Measurements from ENCODE around the gene CLEC4F. TPM values are rescaled to one million over a fixed set of nuclear protein-coding genes. Genes with fewer than 3 reads are reported as not detected.

CLEC4F gene
- total RNA-seq, 2 donors from 2014 or later = 0.54 TPM; not detected in 1

DNA sequence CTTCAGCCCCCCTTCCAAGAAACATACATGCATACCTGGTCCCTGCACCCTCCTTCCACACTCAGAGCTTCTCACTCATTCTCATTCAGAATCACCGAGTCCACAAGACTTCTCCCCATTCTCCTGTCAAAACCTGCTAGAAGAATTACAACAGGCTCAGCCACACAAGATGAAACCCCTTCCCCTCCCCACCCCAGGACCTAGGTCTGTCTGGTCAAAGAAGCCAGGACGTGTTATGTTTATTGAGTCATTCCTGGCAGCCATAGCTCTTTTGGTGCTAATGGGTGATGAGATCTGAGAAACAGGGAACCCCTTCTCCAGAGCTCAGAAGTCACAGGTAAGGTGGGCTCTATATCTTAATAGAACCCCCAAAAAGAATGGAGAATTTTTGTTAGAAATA is 50.9 kb downstream of the CLEC4F start:
- Histone ChIP-seq H3K27me3 (replicated peaks; ENCODE audit: insufficient read depth) (peaks cover 10% of the 10 kb centered on the region), H3K36me3 (no peaks in the 10 kb centered on the region), H3K27ac (no peak overlapping the region), H3K4me1 (ENCODE audit: control insufficient read depth in 1 of 2, low read depth in 2 of 2) (peaks cover 15 to 16% of the 10 kb centered on the region in 2 donors), H3K4me3 (no peak overlapping the region), H3K9me3 (no peaks in the 10 kb centered on the region)
- TF ChIP-seq, protein P1, sequence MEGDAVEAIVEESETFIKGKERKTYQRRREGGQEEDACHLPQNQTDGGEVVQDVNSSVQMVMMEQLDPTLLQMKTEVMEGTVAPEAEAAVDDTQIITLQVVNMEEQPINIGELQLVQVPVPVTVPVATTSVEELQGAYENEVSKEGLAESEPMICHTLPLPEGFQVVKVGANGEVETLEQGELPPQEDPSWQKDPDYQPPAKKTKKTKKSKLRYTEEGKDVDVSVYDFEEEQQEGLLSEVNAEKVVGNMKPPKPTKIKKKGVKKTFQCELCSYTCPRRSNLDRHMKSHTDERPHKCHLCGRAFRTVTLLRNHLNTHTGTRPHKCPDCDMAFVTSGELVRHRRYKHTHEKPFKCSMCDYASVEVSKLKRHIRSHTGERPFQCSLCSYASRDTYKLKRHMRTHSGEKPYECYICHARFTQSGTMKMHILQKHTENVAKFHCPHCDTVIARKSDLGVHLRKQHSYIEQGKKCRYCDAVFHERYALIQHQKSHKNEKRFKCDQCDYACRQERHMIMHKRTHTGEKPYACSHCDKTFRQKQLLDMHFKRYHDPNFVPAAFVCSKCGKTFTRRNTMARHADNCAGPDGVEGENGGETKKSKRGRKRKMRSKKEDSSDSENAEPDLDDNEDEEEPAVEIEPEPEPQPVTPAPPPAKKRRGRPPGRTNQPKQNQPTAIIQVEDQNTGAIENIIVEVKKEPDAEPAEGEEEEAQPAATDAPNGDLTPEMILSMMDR (IDR thresholded peaks at IDR 0.05) = no peak
- ATAC-seq (ENCODE audit: insufficient number of reproducible peaks, low FRiP score, low read depth) (no peak), DNase-seq (ENCODE audit: low spot score) (no peak)

DNA sequence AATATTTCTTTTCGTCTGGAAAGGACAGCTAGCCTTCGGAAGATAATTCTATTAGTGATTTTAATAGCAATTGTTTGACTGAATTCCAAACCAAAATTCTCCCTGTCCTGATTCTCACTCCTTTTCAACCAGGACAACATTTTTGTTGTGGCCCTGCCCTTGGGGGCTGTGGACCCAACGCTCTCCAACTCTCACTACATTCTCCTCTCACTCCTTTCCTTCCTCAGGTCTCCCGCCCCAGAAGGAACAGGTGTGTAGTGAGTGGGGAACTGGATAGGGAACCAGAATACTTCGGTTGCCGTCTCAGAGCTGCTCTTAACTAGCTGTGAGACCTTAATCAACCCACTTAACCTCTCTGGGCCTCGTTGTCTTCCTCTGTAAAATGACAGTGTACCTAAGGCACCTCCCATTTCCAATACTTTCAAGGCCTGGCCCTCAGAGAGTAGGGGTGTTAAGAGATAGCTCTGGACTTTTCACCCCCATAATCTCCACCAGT is 51.8 kb downstream of the CLEC4F start:
- Histone ChIP-seq H3K9me3 (no peaks in the 10 kb centered on the region), H3K4me3 (no peak overlapping the region), H3K36me3 (no peaks in the 10 kb centered on the region), H3K27me3 (replicated peaks; ENCODE audit: insufficient read depth) (peaks cover 10% of the 10 kb centered on the region), H3K27ac (no peak overlapping the region), H3K4me1 (ENCODE audit: control insufficient read depth in 1 of 2, low read depth in 2 of 2) (peaks cover 15 to 16% of the 10 kb centered on the region in 2 donors)
- no peak for ATAC-seq (ENCODE audit: insufficient number of reproducible peaks, low FRiP score, low read depth)
- no peak for DNase-seq (ENCODE audit: low spot score)
- TF ChIP-seq, protein P1 (IDR thresholded peaks at IDR 0.05) = no peak

DNA sequence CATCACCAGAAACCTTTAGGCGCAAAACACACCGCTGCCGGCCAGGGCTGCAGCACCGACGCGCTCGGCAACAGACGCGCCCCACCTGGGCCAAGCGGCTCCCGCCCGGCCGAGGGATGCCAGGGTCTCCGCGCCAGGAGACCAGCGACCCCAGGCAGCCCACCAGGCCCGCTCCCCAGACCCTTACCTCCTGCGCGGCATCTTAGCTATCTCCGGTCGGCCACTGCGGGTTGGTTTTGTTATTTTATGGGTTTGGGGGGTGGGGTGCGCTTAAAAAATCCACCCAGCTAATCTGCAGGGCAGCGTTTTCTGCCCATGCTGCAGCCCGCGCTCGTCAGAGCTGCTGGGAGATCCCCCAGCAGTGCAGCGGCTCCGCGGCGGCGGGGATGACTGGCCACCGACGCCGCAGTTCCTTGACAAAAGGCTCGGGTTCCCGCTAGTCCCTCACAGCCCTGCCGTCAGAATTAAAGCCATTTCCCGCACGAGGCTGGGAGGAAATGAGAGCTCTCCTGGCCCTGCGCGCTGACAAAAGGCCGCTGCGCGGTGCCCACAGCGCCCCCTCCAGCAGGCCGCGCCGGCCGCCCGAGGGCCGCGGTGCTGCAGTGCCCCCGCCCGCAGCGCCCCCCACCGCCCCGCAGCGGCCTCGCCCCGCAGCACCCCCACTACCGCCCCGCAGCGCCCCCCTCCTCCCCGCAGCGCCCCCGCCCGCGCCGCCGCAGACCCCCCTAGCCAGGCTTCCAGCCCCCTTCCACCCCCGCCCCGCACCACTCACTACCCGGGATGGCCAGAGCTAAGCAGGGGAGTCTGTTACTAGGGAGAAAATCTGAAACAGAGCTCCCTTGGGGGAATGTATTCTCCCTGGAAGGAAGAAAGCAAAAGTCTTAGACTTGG is 52.5 kb downstream of the CLEC4F start, which contains the start of gene ADD2:
ADD2 (minus strand) TSS at position 502 of the 891 bp plus-strand sequence. CDS start 61,792 bp downstream, outside the sequence.
- DNase-seq (ENCODE audit: low spot score) (no peak), ATAC-seq (ENCODE audit: insufficient number of reproducible peaks, low FRiP score, low read depth) (no peak)
- Histone ChIP-seq H3K4me1 (ENCODE audit: control insufficient read depth in 1 of 2, low read depth in 2 of 2) (peaks cover 15 to 16% of the 10 kb centered on the region in 2 donors), H3K27me3 (replicated peaks; ENCODE audit: insufficient read depth) (peaks cover 10% of the 10 kb centered on the region), H3K36me3 (no peaks in the 10 kb centered on the region), H3K9me3 (no peaks in the 10 kb centered on the region), H3K27ac (no peak within 1 kb of the TSS), H3K4me3 (peak within 1 kb of the TSS; percentile 71)
- TF ChIP-seq, protein P1 (IDR thresholded peaks at IDR 0.05) = no peak

- H3K27ac ChIP-seq = no peak overlapping the region
- H3K9me3 ChIP-seq = no peaks in the 10 kb centered on the region
- peak overlapping the region; percentile 71 for H3K4me3 ChIP-seq
- DNase-seq (ENCODE audit: low spot score) (no peak), ATAC-seq (ENCODE audit: insufficient number of reproducible peaks, low FRiP score, low read depth) (no peak)
- H3K4me1 ChIP-seq (ENCODE audit: control insufficient read depth in 1 of 2, low read depth in 2 of 2) = peaks cover 15 to 16% of the 10 kb centered on the region in 2 donors
- no peaks in the 10 kb centered on the region for H3K36me3 ChIP-seq
- H3K27me3 ChIP-seq (replicated peaks; ENCODE audit: insufficient read depth) = peaks cover 10% of the 10 kb centered on the region
- TF ChIP-seq, protein P1 (IDR thresholded peaks at IDR 0.05) = no peak
Measured at GRCh38 chr2:70767079-70767698, 53.2 kb downstream of the CLEC4F start.

All from thoracic aorta (tissue), 2 donors.